ENCODE data around the gene FBXO21.
A peak's percentile ranks its signal among the peaks of the same experiment; 100 is the strongest.

The FBXO21 gene

DNA sequence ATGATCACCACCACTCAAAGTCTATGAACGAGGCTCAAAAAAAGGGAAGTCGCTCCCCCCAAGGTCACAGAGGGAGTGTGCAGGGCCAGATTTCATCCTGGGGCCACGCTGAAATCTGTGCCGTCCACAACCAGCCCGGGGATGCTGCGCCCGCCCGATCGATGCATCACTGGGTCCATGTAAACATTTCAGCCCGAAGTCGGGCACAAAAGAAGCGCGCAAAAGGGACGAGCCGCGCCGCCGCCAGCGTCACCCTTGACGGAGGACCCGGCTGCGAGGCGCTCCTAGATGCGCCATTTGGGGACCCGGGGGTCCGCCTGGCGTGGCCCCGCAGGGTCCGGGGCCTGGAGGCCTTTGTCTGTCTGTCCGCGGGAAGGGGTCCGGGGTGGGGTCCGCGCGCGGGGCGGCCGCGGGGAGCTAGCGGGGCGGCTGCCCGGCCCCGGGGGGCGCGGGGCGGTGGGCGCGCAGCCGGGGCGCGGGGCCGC, 503 bp downstream of the FBXO21 start:
- Histone ChIP-seq H3K4me1 (ENCODE audit: control insufficient read depth in 1 of 2, insufficient read depth in 2 of 2, low read length in 2 of 2) (peaks cover 6 to 9% of the 10 kb centered on the region in 2 experiments), H3K36me3 (ENCODE audit: control insufficient read depth in 1 of 2, insufficient read depth in 2 of 2, low read length in 2 of 2) (peaks cover 2 to 3% of the 10 kb centered on the region in 2 experiments), H4K8ac (ENCODE audit: low read depth, low read length) (peak overlapping the region; percentile 79), H3K9ac (ENCODE audit: low read length) (peak overlapping the region; percentile 28), H2BK120ac (ENCODE audit: insufficient read depth, low read length, poor library complexity) (no peak overlapping the region), H3K18ac (ENCODE audit: low read length) (peak overlapping the region; percentile 34), H4K91ac (ENCODE audit: low read depth, low read length) (peak overlapping the region; percentile 59), H3K4ac (ENCODE audit: low read depth, low read length) (no peak overlapping the region), H3K23ac (ENCODE audit: low read length) (no peak overlapping the region), H4K12ac (ENCODE audit: low read depth, low read length) (peak overlapping the region; percentile 71), H2AFZ (ENCODE audit: insufficient read depth, low read length, poor library complexity) (peak overlapping the region; percentile 55), H3K27ac (ENCODE audit: low read depth, low read length) (no peak overlapping the region), H3K79me1 (ENCODE audit: low read length) (peaks cover 4% of the 10 kb centered on the region), H3K14ac (ENCODE audit: low read length) (peak overlapping the region; percentile 4), H2AK5ac (ENCODE audit: low read length) (no peak overlapping the region), H2BK5ac (ENCODE audit: low read depth, low read length, poor library complexity) (no peak overlapping the region), H3K9me3 (ENCODE audit: insufficient read depth, low read depth, low read length) (no peaks in the 10 kb centered on the region), H3K4me2 (ENCODE audit: low read length) (peak overlapping the region; percentile 97), H2BK12ac (ENCODE audit: low read length) (no peak overlapping the region), H3K27me3 (ENCODE audit: insufficient read depth, low read length) (no peaks in the 10 kb centered on the region), H3K79me2 (ENCODE audit: control insufficient read depth, insufficient read depth, low read length, poor library complexity) (peaks cover 7% of the 10 kb centered on the region), H3K4me3 (ENCODE audit: low read depth, low read length) (peak overlapping the region; percentile 100)
- DNase-seq = peak in 1 of 2 donors; percentile 25
- no CpG with 5 or more reads among the region's 52 CpGs for WGBS (ENCODE audit: extremely low coverage, insufficient coverage, insufficient read length)

- Histone ChIP-seq H3K18ac (ENCODE audit: low read length) (no peak overlapping the region), H2BK120ac (ENCODE audit: insufficient read depth, low read length, poor library complexity) (no peak overlapping the region), H2AFZ (ENCODE audit: insufficient read depth, low read length, poor library complexity) (peak overlapping the region; percentile 51), H4K8ac (ENCODE audit: low read depth, low read length) (no peak overlapping the region), H3K9me3 (ENCODE audit: insufficient read depth, low read depth, low read length) (no peaks in the 10 kb centered on the region), H3K4me1 (ENCODE audit: control insufficient read depth in 1 of 2, insufficient read depth in 2 of 2, low read length in 2 of 2) (peaks cover 6 to 9% of the 10 kb centered on the region in 2 experiments), H4K12ac (ENCODE audit: low read depth, low read length) (no peak overlapping the region), H4K91ac (ENCODE audit: low read depth, low read length) (no peak overlapping the region), H3K14ac (ENCODE audit: low read length) (peak overlapping the region; percentile 11), H3K23ac (ENCODE audit: low read length) (peak overlapping the region; percentile 91), H2AK5ac (ENCODE audit: low read length) (no peak overlapping the region), H2BK5ac (ENCODE audit: low read depth, low read length, poor library complexity) (no peak overlapping the region), H3K9ac (ENCODE audit: low read length) (peak overlapping the region; percentile 28), H3K4me3 (ENCODE audit: low read depth, low read length) (peak overlapping the region; percentile 100), H3K27ac (ENCODE audit: low read depth, low read length) (no peak overlapping the region), H3K79me1 (ENCODE audit: low read length) (peaks cover 4% of the 10 kb centered on the region), H3K27me3 (ENCODE audit: insufficient read depth, low read length) (no peaks in the 10 kb centered on the region), H2BK12ac (ENCODE audit: low read length) (no peak overlapping the region), H3K4ac (ENCODE audit: low read depth, low read length) (peak overlapping the region; percentile 41), H3K36me3 (ENCODE audit: control insufficient read depth in 1 of 2, insufficient read depth in 2 of 2, low read length in 2 of 2) (peaks cover 6 to 7% of the 10 kb centered on the region in 2 experiments), H3K79me2 (ENCODE audit: control insufficient read depth, insufficient read depth, low read length, poor library complexity) (peaks cover 7% of the 10 kb centered on the region), H3K4me2 (ENCODE audit: low read length) (peak overlapping the region; percentile 97)
- WGBS (ENCODE audit: extremely low coverage, insufficient coverage, insufficient read length) = no CpG with 5 or more reads among the region's 25 CpGs
- DNase-seq = peak in 1 of 2 donors; percentile 14
Observed at GRCh38 chr12:117188961-117189724, 1.1 kb downstream of the FBXO21 start.

- Histone ChIP-seq H3K36me3 (ENCODE audit: control insufficient read depth in 1 of 2, insufficient read depth in 2 of 2, low read length in 2 of 2) (peaks cover 6 to 7% of the 10 kb centered on the region in 2 experiments), H2BK120ac (ENCODE audit: insufficient read depth, low read length, poor library complexity) (no peak overlapping the region), H3K9me3 (ENCODE audit: insufficient read depth, low read depth, low read length) (no peaks in the 10 kb centered on the region), H4K12ac (ENCODE audit: low read depth, low read length) (no peak overlapping the region), H3K4me2 (ENCODE audit: low read length) (no peak overlapping the region), H3K9ac (ENCODE audit: low read length) (no peak overlapping the region), H2BK5ac (ENCODE audit: low read depth, low read length, poor library complexity) (no peak overlapping the region), H3K27ac (ENCODE audit: low read depth, low read length) (no peak overlapping the region), H4K91ac (ENCODE audit: low read depth, low read length) (no peak overlapping the region), H3K27me3 (ENCODE audit: insufficient read depth, low read length) (no peaks in the 10 kb centered on the region), H3K23ac (ENCODE audit: low read length) (no peak overlapping the region), H2BK12ac (ENCODE audit: low read length) (no peak overlapping the region), H4K8ac (ENCODE audit: low read depth, low read length) (no peak overlapping the region), H3K4me1 (ENCODE audit: control insufficient read depth in 1 of 2, insufficient read depth in 2 of 2, low read length in 2 of 2) (peaks cover 6 to 9% of the 10 kb centered on the region in 2 experiments), H3K14ac (ENCODE audit: low read length) (no peak overlapping the region), H3K79me1 (ENCODE audit: low read length) (peaks cover 4% of the 10 kb centered on the region), H3K79me2 (ENCODE audit: control insufficient read depth, insufficient read depth, low read length, poor library complexity) (peaks cover 7% of the 10 kb centered on the region), H2AK5ac (ENCODE audit: low read length) (no peak overlapping the region), H3K4me3 (ENCODE audit: low read depth, low read length) (no peak overlapping the region), H3K18ac (ENCODE audit: low read length) (no peak overlapping the region), H3K4ac (ENCODE audit: low read depth, low read length) (no peak overlapping the region), H2AFZ (ENCODE audit: insufficient read depth, low read length, poor library complexity) (no peak overlapping the region)
- no CpG with 5 or more reads among the region's 12 CpGs for WGBS (ENCODE audit: extremely low coverage, insufficient coverage, insufficient read length)
- no peak for DNase-seq
Observed at GRCh38 chr12:117188121-117188665, 2.1 kb downstream of the FBXO21 start.

GRCh38 chr12:117187421-117187820, 2.8 kb downstream of the FBXO21 start:
- WGBS (ENCODE audit: extremely low coverage, insufficient coverage, insufficient read length) = no CpG with 5 or more reads among the region's 4 CpGs
- no peak overlapping the region for H2BK120ac ChIP-seq (ENCODE audit: insufficient read depth, low read length, poor library complexity)
- no peak overlapping the region for H3K23ac ChIP-seq (ENCODE audit: low read length)
- H4K8ac ChIP-seq (ENCODE audit: low read depth, low read length) = no peak overlapping the region
- H2BK12ac ChIP-seq (ENCODE audit: low read length) = no peak overlapping the region
- DNase-seq = no peak
- H4K12ac ChIP-seq (ENCODE audit: low read depth, low read length) = no peak overlapping the region
- peaks cover 6 to 9% of the 10 kb centered on the region in 2 experiments for H3K4me1 ChIP-seq (ENCODE audit: control insufficient read depth in 1 of 2, insufficient read depth in 2 of 2, low read length in 2 of 2)
- no peak overlapping the region for H3K27ac ChIP-seq (ENCODE audit: low read depth, low read length)
- H3K4me3 ChIP-seq (ENCODE audit: low read depth, low read length) = no peak overlapping the region
- H2BK5ac ChIP-seq (ENCODE audit: low read depth, low read length, poor library complexity) = no peak overlapping the region
- H3K18ac ChIP-seq (ENCODE audit: low read length) = no peak overlapping the region
- no peaks in the 10 kb centered on the region for H3K9me3 ChIP-seq (ENCODE audit: insufficient read depth, low read depth, low read length)
- H2AK5ac ChIP-seq (ENCODE audit: low read length) = no peak overlapping the region
- H3K14ac ChIP-seq (ENCODE audit: low read length) = no peak overlapping the region
- H3K4me2 ChIP-seq (ENCODE audit: low read length) = no peak overlapping the region
- no peak overlapping the region for H3K9ac ChIP-seq (ENCODE audit: low read length)
- H3K79me1 ChIP-seq (ENCODE audit: low read length) = peaks cover 4% of the 10 kb centered on the region
- no peak overlapping the region for H3K4ac ChIP-seq (ENCODE audit: low read depth, low read length)
- H3K36me3 ChIP-seq (ENCODE audit: control insufficient read depth in 1 of 2, insufficient read depth in 2 of 2, low read length in 2 of 2) = peaks cover 8 to 11% of the 10 kb centered on the region in 2 experiments
- no peak overlapping the region for H2AFZ ChIP-seq (ENCODE audit: insufficient read depth, low read length, poor library complexity)
- peaks cover 7% of the 10 kb centered on the region for H3K79me2 ChIP-seq (ENCODE audit: control insufficient read depth, insufficient read depth, low read length, poor library complexity)
- H3K27me3 ChIP-seq (ENCODE audit: insufficient read depth, low read length) = no peaks in the 10 kb centered on the region
- H4K91ac ChIP-seq (ENCODE audit: low read depth, low read length) = no peak overlapping the region

All from trophoblast cell (in vitro differentiated cells and primary cell).